ENCODE data around the gene LAMA2. TPM values are rescaled to one million over a fixed set of nuclear protein-coding genes. Genes with fewer than 3 reads are reported as not detected.

Gene LAMA2
- total and polyA plus RNA-seq, 2 donors (not counting 3 experiments of a cell fraction or from before 2014, with no cell fraction given): 0.51 to 0.75 TPM

DNA sequence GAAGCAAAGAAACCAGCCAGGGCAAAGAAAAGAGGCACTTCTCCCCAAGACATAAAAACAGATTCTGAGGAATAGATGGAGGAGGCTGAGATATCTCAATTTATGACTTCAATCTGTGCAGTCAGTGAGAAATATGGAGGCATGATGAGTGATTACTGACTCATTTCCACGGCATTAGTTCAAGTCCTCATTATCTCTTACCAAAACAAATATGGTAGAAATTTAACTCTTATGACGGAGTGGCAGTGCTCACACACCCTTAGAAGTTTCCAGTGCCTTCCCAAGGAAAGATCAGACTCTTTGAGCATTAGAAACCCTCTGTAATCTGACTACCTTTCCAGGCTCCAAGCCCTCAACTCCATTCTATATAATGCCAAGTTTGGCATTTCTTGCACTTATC is 463.0 kb downstream of the LAMA2 start:
- Histone ChIP-seq H3K4me1 (ENCODE audit: control insufficient read depth, extremely low read depth, insufficient read depth, low read length) (peaks cover 29% of the 10 kb centered on the region), H3K36me3 (ENCODE audit: control insufficient read depth in 2 of 2, extremely low read depth in 1 of 2, insufficient read depth in 2 of 2, low read length in 2 of 2) (no peaks in the 10 kb centered on the region), H3K9ac (replicated peaks; ENCODE audit: extremely low read depth, insufficient read depth, low read length) (no peak overlapping the region), H3K27me3 (ENCODE audit: control insufficient read depth in 2 of 2, insufficient read depth in 2 of 2, low read length in 2 of 2) (no peaks in the 10 kb centered on the region), H3K4me3 (replicated peaks in 1 of 3; ENCODE audit: insufficient read depth in 1 of 3, low read depth in 1 of 3, low read length in 3 of 3) (no peak overlapping the region), H3K9me3 (replicated peaks; ENCODE audit: control insufficient read depth, insufficient read depth, low read length) (no peaks in the 10 kb centered on the region), H4K20me1 (replicated peaks; ENCODE audit: control insufficient read depth, extremely low read depth, insufficient read depth, low read length) (no peaks in the 10 kb centered on the region), H3K27ac (ENCODE audit: insufficient read depth, low read depth, low read length) (peak overlapping the region; percentile 18), H3K9me1 (replicated peaks; ENCODE audit: control insufficient read depth, extremely low read depth, insufficient read depth, low read length) (no peaks in the 10 kb centered on the region), H3K79me2 (ENCODE audit: control insufficient read depth, insufficient read depth, low read length) (no peaks in the 10 kb centered on the region), H2AFZ (ENCODE audit: low read depth, low read length) (peak overlapping the region; percentile 70), H3K4me2 (ENCODE audit: insufficient read depth, low read length) (peak overlapping the region; percentile 25)
- peak; percentile 73 for DNase-seq (ENCODE audit: low read depth, low spot score)
- POLR2A ChIA-PET: no interaction called here
- CTCF ChIA-PET: no interaction called here
- dilution Hi-C loops (cut with MboI; ENCODE audit: extremely low pct_ligation_motif_present, low sequenced_read_pairs) (no loop called here), intact Hi-C loops (cut with micrococcal nuclease) (no loop called here)
- BruUV-seq (replicated peaks): no TSS peak
- TF ChIP-seq, protein P1, sequence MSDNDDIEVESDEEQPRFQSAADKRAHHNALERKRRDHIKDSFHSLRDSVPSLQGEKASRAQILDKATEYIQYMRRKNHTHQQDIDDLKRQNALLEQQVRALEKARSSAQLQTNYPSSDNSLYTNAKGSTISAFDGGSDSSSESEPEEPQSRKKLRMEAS (IDR thresholded peaks at IDR 0.05; ENCODE audit: insufficient read depth, insufficient read length): no peak
- TF ChIP-seq GATA2 (IDR thresholded peaks at IDR 0.05; ENCODE audit: insufficient read depth, insufficient read length, low read depth, low read length) (peak; percentile 79), JUN (IDR thresholded peaks at IDR 0.05; ENCODE audit: borderline replicate concordance, insufficient read depth, insufficient read length, low read depth) (peak; percentile 22), FOS (IDR thresholded peaks at IDR 0.05; ENCODE audit: borderline replicate concordance, insufficient read depth, low read length) (peak; percentile 88)
- FAIRE-seq: no peak

DNA sequence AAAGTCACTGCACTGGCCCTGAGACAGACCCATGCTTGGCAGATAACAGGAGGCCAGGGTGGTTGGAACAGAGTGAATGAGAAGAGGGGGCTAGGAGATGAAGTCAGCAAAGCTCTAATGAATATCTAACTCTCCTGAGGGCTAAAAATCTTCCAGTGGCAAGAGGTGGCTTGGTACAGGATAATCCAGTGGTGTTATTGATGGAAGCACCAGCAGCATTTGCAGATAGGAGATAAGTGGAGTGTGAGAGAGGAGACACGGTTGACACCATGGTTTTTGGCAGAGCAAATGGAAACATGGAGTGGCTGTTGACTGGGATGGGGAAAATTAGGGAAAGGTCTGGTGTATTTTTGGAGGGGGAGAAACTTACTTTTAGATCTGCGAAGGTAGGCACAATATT is 464.0 kb downstream of the LAMA2 start:
- Histone ChIP-seq H3K9me1 (replicated peaks; ENCODE audit: control insufficient read depth, extremely low read depth, insufficient read depth, low read length) (no peaks in the 10 kb centered on the region), H3K79me2 (ENCODE audit: control insufficient read depth, insufficient read depth, low read length) (no peaks in the 10 kb centered on the region), H3K9ac (replicated peaks; ENCODE audit: extremely low read depth, insufficient read depth, low read length) (no peak overlapping the region), H3K36me3 (ENCODE audit: control insufficient read depth in 2 of 2, extremely low read depth in 1 of 2, insufficient read depth in 2 of 2, low read length in 2 of 2) (no peaks in the 10 kb centered on the region), H3K9me3 (replicated peaks; ENCODE audit: control insufficient read depth, insufficient read depth, low read length) (no peaks in the 10 kb centered on the region), H3K4me3 (replicated peaks in 1 of 3; ENCODE audit: insufficient read depth in 1 of 3, low read depth in 1 of 3, low read length in 3 of 3) (no peak overlapping the region), H3K4me2 (ENCODE audit: insufficient read depth, low read length) (no peak overlapping the region), H3K4me1 (ENCODE audit: control insufficient read depth, extremely low read depth, insufficient read depth, low read length) (peaks cover 19% of the 10 kb centered on the region), H3K27ac (ENCODE audit: insufficient read depth, low read depth, low read length) (no peak overlapping the region), H3K27me3 (ENCODE audit: control insufficient read depth in 2 of 2, insufficient read depth in 2 of 2, low read length in 2 of 2) (no peaks in the 10 kb centered on the region), H2AFZ (ENCODE audit: low read depth, low read length) (no peak overlapping the region), H4K20me1 (replicated peaks; ENCODE audit: control insufficient read depth, extremely low read depth, insufficient read depth, low read length) (no peaks in the 10 kb centered on the region)
- FAIRE-seq (no peak), DNase-seq (ENCODE audit: low read depth, low spot score) (no peak)
- dilution Hi-C loops (cut with MboI; ENCODE audit: extremely low pct_ligation_motif_present, low sequenced_read_pairs): no loop called here
- TF ChIP-seq FOS (IDR thresholded peaks at IDR 0.05; ENCODE audit: borderline replicate concordance, insufficient read depth, low read length) (no peak), MYC (IDR thresholded peaks at IDR 0.05; ENCODE audit: low read depth, low read length) (no peak), POLR2A (IDR thresholded peaks at IDR 0.05; ENCODE audit: low read depth, low read length) (no peak), JUN (IDR thresholded peaks at IDR 0.05; ENCODE audit: borderline replicate concordance, insufficient read depth, insufficient read length, low read depth) (no peak), GATA2 (IDR thresholded peaks at IDR 0.05; ENCODE audit: insufficient read depth, insufficient read length, low read depth, low read length) (no peak), EZH2 (IDR thresholded peaks at IDR 0.05; ENCODE audit: borderline replicate concordance, low read depth, low read length, severe bottlenecking) (no peak), POLR2AphosphoS5 (IDR thresholded peaks at IDR 0.05; ENCODE audit: insufficient read depth, low read depth, low read length) (no peak)
- TF ChIP-seq, protein P1 (IDR thresholded peaks at IDR 0.05; ENCODE audit: insufficient read depth, insufficient read length): no peak
- TF ChIP-seq, protein P2, sequence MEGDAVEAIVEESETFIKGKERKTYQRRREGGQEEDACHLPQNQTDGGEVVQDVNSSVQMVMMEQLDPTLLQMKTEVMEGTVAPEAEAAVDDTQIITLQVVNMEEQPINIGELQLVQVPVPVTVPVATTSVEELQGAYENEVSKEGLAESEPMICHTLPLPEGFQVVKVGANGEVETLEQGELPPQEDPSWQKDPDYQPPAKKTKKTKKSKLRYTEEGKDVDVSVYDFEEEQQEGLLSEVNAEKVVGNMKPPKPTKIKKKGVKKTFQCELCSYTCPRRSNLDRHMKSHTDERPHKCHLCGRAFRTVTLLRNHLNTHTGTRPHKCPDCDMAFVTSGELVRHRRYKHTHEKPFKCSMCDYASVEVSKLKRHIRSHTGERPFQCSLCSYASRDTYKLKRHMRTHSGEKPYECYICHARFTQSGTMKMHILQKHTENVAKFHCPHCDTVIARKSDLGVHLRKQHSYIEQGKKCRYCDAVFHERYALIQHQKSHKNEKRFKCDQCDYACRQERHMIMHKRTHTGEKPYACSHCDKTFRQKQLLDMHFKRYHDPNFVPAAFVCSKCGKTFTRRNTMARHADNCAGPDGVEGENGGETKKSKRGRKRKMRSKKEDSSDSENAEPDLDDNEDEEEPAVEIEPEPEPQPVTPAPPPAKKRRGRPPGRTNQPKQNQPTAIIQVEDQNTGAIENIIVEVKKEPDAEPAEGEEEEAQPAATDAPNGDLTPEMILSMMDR (IDR thresholded peaks at IDR 0.05; ENCODE audit: extremely low read depth in 1 of 2, insufficient read depth in 1 of 2, low read depth in 1 of 2, low read length in 2 of 2): no peak
- intact Hi-C loops (cut with micrococcal nuclease): no loop called here
- CTCF ChIA-PET: interaction anchor here (1.7 kb wide), 1 partner anchor 24 kb away, joined by 4 read pairs; no protein-coding TSS in a partner anchor
- POLR2A ChIA-PET: no interaction called here
- no TSS peak for BruUV-seq (replicated peaks)

Measured in endothelial cell of umbilical vein (primary cell).